ENCODE measurements around the gene FBXL17. TPM values are rescaled to one million over a fixed set of nuclear protein-coding genes. Genes with fewer than 3 reads are reported as not detected.

The FBXL17 gene
- total and polyA plus RNA-seq, 2 of the 13 experiments (the other 11 are each of a cell fraction or from before 2014, with no cell fraction given): 3.0 to 7.9 TPM

GRCh38 chr5:107997338-107997980 lies 384.4 kb downstream of the FBXL17 start (continued):
- TF ChIP-seq ARID4A (CRISPR knock-in tag; IDR thresholded peaks at IDR 0.05; ENCODE audit: borderline replicate concordance) (no peak), GZF1 (CRISPR knock-in tag; IDR thresholded peaks at IDR 0.05) (no peak)

- TF ChIP-seq MAFF (IDR thresholded peaks at IDR 0.05; ENCODE audit: low read depth, low read length) (peak; percentile 97), ZNF260 (CRISPR knock-in tag; IDR thresholded peaks at IDR 0.05; ENCODE audit: borderline replicate concordance, low read depth) (no peak), MAFK (conservative IDR thresholded peaks at IDR 0.05 in 1 of 2, IDR thresholded peaks at IDR 0.05 in 1 of 2; ENCODE audit: low read length in 2 of 2) (peak; percentile 94 to 98)
- FAIRE-seq: no peak
Measured at GRCh38 chr5:107993341-107993740, 388.6 kb downstream of the FBXL17 start.

More at GRCh38 chr5:107993341-107993740, 388.6 kb downstream of the FBXL17 start:
- Histone ChIP-seq H4K20me1 (ENCODE audit: insufficient read depth, low read length) (no peaks in the 10 kb centered on the region), H3K27ac (ENCODE audit: extremely low read length, insufficient read depth, low read length) (no peak overlapping the region), H3K36me3 (replicated peaks in 1 of 2; ENCODE audit: control insufficient read depth in 1 of 2, insufficient read depth in 2 of 2, low read length in 2 of 2) (no peaks in the 10 kb centered on the region), H3K4me2 (ENCODE audit: low read depth, low read length) (no peak overlapping the region), H3K4me1 (ENCODE audit: insufficient read depth, low read length) (no peaks in the 10 kb centered on the region), H3K27me3 (ENCODE audit: control insufficient read depth in 1 of 2, insufficient read depth in 2 of 2, low read length in 2 of 2) (no peaks in the 10 kb centered on the region), H2AFZ (ENCODE audit: low read length) (no peak overlapping the region), H3K4me3 (replicated peaks in 1 of 3; ENCODE audit: insufficient read depth in 1 of 3, low read depth in 2 of 3, low read length in 3 of 3) (no peak overlapping the region), H3K9me3 (ENCODE audit: low read length) (no peaks in the 10 kb centered on the region), H3K79me2 (ENCODE audit: insufficient read depth, low read length) (no peaks in the 10 kb centered on the region), H3K9ac (ENCODE audit: insufficient read depth, low read depth, low read length) (no peak overlapping the region)
- 69% methylated on average over 2 of the region's 2 CpGs for WGBS (ENCODE audit: low lambda C conversion rate)
- in situ Hi-C loops (cut with HindIII; ENCODE audit: extremely low pct_ligation_motif_present, low pct_unique_long_range_greater_than_20kb): no loop called here
- POLR2A ChIA-PET: no interaction called here
- CTCF ChIA-PET (ENCODE audit: low intra/inter-chr PET ratio, low total read pairs): no interaction called here
- DNase-seq (ENCODE audit: low spot score): no peak
- intact Hi-C loops (cut with micrococcal nuclease; ENCODE audit: unreplicated experiment): no loop called here
- no TSS peak for BruUV-seq (replicated peaks)
- no peak for ATAC-seq
